ENCODE results near the gene GUCY1B1. TPM values are rescaled to one million over a fixed set of nuclear protein-coding genes. Genes with fewer than 3 reads are reported as not detected.

Gene GUCY1B1
- total RNA-seq = 1 to 10 TPM; 4.3 to 7.6 TPM
- 4.7 TPM for polyA plus RNA-seq (ENCODE audit: insufficient read depth, low read depth, low replicate concordance)
- long read RNA-seq, donor 1, partial matches to known transcripts = 0 of 3 reads
- long read RNA-seq, donor 1, other reads (novel, unspliced or antisense) = 0 of 3 reads
- long read RNA-seq, donor 2 = 0 reads

- intact Hi-C loops (cut with DNase I; ENCODE audit: low total_unique reads) = no loop called here
- peaks cover 4% of the 10 kb centered on the region for H3K4me1 ChIP-seq
- 25 to 37% methylated on average over 8 to 18 of the region's 51 CpGs for WGBS, 2 donors
- peak within 1 kb of the TSS; percentile 36 to 67 for H3K27ac ChIP-seq
- H3K27me3 ChIP-seq = no peaks in the 10 kb centered on the region
- DNase-seq = peak; percentile 95
- H3K9me3 ChIP-seq = no peaks in the 10 kb centered on the region
- peak; percentile 16 to 22 (median 19) for TF ChIP-seq CTCF (IDR thresholded peaks at IDR 0.05)
- TF ChIP-seq POLR2A (IDR thresholded peaks at IDR 0.05) = no peak
- H3K36me3 ChIP-seq (ENCODE audit: low read depth, missing control alignments) = no peaks in the 10 kb centered on the region
- H3K4me3 ChIP-seq = peak within 1 kb of the TSS; percentile 62 to 72
Observed at GRCh38 chr4:155758481-155759371, at the start of gene GUCY1B1. Gene GUCY1B1, plus strand, starts transcription at chr4:155759021. Its CDS starts 120 bp downstream, at chr4:155759141.

DNA sequence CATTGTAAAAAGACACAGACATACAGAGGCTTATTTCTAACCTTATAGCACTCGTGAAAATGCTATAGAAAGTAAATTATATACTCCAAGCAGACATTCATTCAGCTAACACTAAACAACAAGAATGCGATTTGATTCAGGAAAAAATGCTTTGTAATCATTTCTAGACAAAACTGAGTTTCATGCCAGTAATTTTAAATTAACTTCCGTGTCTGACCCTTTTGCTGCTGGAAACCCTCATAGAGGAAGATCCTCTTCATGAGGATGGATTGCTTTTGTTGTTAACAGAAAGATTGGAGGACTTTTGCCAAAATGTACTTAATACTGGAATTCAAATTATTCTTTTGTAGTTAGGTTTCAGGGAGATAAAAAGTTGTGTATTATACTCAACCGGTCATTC is 48.9 kb upstream of the GUCY1B1 start:
- intact Hi-C loops (cut with DNase I; ENCODE audit: low total_unique reads) = no loop called here
- Histone ChIP-seq H3K27me3 (no peaks in the 10 kb centered on the region), H3K36me3 (ENCODE audit: low read depth, missing control alignments) (no peaks in the 10 kb centered on the region), H3K4me1 (peaks cover 6% of the 10 kb centered on the region), H3K4me3 (no peak overlapping the region), H3K27ac (no peak overlapping the region), H3K9me3 (no peaks in the 10 kb centered on the region)
- no peak for TF ChIP-seq CTCF (IDR thresholded peaks at IDR 0.05)
- TF ChIP-seq POLR2A (IDR thresholded peaks at IDR 0.05) = no peak
- WGBS, 2 donors = 71 to 77% methylated on average over 4 of the region's 4 CpGs
- DNase-seq = no peak

DNA sequence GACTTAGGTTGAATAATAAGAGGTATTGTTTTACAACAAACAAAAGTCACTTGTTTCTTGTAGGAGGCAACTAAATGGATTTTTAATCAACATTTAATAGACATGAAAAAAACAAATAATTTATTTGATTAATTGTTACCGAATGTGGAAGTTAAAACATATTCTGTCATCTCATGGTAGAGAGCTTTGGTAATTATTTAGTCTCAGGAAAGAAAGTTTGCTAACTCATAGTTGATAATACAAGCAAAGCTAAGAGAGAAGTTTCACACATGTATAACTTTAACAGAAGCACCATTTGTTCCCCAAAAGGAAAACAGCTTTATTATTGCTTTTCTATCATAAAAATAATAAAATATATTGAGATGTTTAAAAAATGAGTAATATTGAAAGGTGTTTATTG is 47.3 kb upstream of the GUCY1B1 start:
- intact Hi-C loops (cut with DNase I; ENCODE audit: low total_unique reads) = no loop called here
- Histone ChIP-seq H3K4me1 (no peaks in the 10 kb centered on the region), H3K9me3 (no peaks in the 10 kb centered on the region), H3K27me3 (no peaks in the 10 kb centered on the region), H3K27ac (no peak overlapping the region), H3K36me3 (ENCODE audit: low read depth, missing control alignments) (no peaks in the 10 kb centered on the region), H3K4me3 (no peak overlapping the region)
- TF ChIP-seq POLR2A (IDR thresholded peaks at IDR 0.05) (no peak), CTCF (IDR thresholded peaks at IDR 0.05) (no peak)
- 58 to 78% methylated on average over 1 of the region's 1 CpG for WGBS, 2 donors
- DNase-seq = no peak

DNA sequence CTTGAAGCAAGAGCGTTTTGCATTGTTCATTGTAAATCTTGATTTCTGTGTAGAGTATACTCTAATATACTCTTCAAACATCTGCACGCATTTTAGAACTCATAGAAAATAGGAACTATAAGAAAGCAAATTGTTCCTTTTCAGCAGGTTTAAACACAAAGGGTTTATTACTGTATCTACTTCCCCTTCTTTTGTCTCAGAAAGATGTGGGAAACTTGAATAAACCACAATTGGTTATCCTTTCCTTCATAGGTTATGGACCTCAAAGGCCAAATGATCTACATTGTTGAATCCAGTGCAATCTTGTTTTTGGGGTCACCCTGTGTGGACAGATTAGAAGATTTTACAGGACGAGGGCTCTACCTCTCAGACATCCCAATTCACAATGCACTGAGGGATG is 46.0 kb upstream of the GUCY1B1 start:
- WGBS, 2 donors = 87 to 92% methylated on average over 3 of the region's 3 CpGs
- no peaks in the 10 kb centered on the region for H3K27me3 ChIP-seq
- intact Hi-C loops (cut with DNase I; ENCODE audit: low total_unique reads) = no loop called here
- no peak overlapping the region for H3K4me3 ChIP-seq
- no peaks in the 10 kb centered on the region for H3K4me1 ChIP-seq
- H3K36me3 ChIP-seq (ENCODE audit: low read depth, missing control alignments) = no peaks in the 10 kb centered on the region
- TF ChIP-seq POLR2A (IDR thresholded peaks at IDR 0.05) = no peak
- no peak overlapping the region for H3K27ac ChIP-seq
- no peaks in the 10 kb centered on the region for H3K9me3 ChIP-seq
- no peak for DNase-seq

DNA sequence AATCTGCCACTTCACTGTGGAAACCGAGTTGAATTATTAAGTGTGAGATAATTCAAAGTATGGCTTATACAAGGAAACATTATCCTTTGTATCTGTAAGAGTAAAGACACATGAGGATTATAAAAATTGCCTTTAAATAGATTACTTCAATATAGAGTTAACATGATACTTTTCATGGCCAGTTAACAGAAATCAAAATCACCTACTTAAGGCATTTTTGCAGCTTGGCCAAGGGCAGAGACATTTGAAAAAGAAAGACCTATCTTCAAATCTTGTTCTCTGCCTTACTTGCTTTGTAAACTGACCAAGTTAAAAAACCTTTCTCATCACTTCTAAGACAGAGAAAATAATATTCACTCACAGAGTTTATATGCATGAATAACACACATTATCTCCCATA is 44.9 kb upstream of the GUCY1B1 start:
- no peaks in the 10 kb centered on the region for H3K4me1 ChIP-seq
- no peaks in the 10 kb centered on the region for H3K9me3 ChIP-seq
- intact Hi-C loops (cut with DNase I; ENCODE audit: low total_unique reads) = no loop called here
- DNase-seq = no peak
- no peaks in the 10 kb centered on the region for H3K27me3 ChIP-seq
- TF ChIP-seq CTCF (IDR thresholded peaks at IDR 0.05) (no peak), POLR2A (IDR thresholded peaks at IDR 0.05) (no peak)
- WGBS, 2 donors = 69 to 76% methylated on average over 1 of the region's 1 CpG
- H3K4me3 ChIP-seq = no peak overlapping the region
- no peaks in the 10 kb centered on the region for H3K36me3 ChIP-seq (ENCODE audit: low read depth, missing control alignments)
- H3K27ac ChIP-seq = no peak overlapping the region

All from testis (tissue), 5 donors.